HG03135 (cell line): Measurements from ENCODE around the gene GRHL1.

Experiments used
- ATAC-seq: cut with Tn5 transposase; IDR thresholded peaks from one replicate; pipeline ENCODE4 v1.9.1; 2021; ENCODE audit warnings: mild to moderate bottlenecking, moderate library complexity; ENCODE audit not compliant: unreplicated experiment

The GRHL1 gene

DNA sequence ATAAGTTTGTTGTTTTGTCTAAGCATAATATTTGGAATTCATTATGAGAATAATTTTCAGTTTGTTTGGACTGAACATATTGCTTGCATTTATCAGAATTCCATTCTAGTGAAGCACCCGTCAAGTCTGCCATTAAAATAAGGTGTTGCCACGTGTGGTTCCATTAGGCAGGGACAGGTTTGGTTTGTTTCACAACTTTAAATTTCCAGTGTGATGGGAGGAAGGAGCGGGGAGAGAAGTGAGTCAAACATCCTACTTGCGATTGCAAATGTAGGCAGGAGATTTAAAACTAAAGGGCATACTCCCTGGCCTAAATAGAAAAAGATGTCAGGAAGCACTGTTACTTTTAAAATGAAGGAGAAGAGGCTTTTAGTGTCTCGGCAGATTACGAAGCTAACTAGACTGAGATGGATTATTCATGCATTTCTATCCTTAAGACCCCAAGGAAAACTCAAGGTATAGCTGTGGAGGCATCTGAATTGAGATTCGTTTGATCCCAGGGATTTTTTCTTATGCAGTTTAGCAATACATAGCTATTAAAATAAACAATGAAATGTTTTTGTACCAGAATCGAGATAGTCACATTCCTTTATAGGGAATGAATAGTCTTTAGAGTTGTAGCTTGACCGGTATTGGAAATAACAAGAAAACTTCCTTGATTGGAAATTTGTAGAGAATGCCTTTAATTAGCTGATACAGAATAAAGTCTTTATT, 19.8 kb downstream of the GRHL1 start:
- ATAC-seq, result no peak

DNA sequence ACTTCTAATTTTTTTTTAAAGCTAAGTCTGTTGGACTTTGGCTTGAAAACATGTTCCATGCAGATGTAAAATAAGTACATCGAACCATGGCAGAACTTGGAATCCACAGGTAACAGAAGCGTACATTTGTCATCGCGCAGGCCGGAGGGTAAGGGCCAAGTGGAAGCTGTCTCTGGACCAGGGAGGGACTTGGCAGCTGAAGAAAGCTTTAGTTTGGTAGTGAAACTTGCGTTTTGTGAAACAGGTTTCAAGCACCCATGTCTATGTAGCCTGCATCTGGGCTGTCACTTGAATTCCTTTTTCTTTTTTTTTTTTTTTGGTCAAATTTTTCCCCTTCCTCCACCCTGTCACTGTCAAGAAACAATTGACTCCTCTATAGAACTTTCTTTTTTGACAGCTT, 20.4 kb downstream of the GRHL1 start:
- ATAC-seq, result no peak

DNA sequence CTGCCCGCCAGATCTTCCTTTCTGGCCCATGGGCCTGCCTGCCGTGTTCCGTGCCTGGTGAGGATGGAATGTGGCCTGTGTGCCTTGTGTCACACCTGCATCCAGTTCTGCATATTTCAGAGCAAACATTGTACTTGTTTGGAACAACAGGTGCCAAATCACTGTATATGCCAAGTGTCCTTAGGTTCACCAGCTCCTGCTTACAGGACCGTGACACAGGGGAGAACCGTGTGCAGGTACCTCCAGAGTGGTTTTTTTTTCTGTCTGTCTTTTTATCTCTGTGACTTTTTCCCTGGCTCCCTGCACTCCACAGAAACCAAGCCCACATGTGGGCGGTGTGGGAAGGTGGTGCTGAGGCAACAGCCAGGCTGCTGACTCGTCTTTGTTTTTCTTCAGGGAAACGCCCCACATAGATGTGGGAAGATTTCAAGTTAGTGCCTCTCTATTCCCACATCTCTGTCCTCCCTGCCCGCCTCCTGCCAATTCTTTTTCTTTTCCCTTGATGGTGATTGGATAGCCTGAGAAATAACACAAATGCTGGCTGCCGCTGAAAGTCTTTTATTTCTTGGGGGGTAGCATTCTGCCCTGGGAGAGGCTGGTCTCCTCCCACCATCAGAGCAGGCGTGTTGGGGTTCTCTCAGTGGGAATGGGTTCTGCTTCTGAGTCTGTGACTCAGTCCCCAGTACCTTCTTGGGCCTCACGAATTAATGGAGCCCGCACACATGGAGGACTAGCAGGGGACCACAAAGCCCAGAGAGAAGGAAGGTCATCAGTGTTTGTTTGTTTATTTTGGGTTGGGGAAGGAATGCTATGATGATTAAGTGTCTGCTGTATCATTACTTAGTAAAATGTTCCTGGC, 21.4 kb downstream of the GRHL1 start:
- no peak for ATAC-seq

DNA sequence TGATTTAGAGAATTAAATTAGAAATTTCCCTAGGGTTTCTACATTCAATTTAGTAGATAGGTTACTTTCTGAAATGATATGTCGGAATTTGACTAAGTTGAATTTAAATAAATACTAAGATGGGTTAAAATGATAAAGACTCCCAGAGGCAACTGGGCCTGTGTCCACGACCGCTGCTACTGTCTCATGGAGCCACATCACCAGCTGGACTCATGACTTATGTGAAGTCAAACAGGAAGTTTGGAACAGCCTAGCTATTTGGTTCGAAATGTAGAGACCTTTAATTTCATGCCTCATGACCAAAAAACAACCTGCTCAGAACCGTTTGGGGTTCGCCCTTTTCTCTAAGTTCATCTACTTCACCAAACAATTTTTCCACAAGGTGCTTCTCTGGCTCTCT, 22.2 kb downstream of the GRHL1 start:
- no peak for ATAC-seq

DNA sequence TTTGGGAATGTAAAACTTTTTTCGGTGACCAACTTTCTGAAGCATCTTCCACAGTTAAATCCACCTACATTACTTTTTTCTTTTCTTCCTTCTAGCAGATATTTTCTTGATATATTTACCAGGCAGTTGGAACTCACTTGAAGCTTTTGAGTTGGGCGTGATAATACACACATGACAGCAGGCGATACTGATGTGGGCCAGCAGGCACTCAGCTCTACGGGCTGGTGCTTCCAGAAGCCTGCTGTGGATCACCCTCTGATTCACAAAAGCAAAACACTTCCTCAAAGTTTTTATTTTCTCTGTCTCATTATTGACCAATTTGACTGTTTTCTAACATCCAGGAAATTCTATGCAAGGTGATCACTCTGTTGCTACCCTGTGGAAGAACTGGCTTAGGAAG, 22.9 kb downstream of the GRHL1 start:
- no peak for ATAC-seq

DNA sequence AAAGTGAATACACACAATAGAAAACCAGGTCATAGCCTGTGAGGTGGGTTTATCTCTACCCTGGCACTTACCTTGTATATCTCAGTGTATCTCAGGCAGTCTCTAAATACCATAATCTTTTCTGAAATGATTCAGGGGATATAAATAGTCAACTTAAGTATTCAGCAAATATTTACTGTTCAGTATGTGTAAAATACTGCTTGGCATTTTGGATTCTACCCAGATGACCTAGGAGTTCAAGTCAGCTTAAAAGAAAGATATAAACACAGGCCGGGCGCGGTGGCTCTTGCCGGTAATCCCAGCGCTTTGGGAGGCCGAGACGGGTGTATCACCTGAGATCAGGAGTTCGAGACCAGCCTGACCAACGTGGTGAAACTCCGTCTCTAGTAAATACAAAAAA, 23.8 kb downstream of the GRHL1 start:
- no peak for ATAC-seq

DNA sequence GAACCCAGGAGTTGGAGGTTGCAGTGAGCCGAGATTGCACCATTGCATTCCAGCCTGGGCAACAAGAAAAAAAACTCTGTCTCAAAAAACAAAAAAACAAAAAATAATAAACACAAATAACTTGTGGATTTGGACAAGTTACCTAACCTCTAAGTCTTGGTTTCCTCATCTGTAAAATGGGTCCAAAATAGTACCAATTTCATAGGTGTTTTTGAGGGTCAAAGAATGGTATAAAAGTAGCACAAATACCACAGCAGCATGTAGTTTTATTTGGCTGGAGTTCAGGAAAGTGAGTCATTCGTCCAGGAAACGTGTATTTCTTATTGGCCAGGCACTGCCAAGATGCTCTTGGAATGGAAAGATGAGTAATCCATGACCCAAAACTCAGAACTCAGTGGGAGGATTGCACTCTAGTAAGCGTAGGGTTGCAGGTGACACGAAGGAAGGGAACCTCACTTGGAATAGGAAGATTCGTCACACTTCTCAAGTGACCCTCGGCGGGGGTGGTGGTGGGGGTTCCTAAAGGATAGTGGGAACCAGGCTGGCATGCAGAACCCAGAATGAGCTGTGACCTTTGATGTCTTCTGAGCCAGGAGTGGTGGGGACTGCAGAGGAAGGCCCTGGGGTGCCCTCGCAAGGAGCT, 24.4 kb downstream of the GRHL1 start:
- ATAC-seq, result no peak

DNA sequence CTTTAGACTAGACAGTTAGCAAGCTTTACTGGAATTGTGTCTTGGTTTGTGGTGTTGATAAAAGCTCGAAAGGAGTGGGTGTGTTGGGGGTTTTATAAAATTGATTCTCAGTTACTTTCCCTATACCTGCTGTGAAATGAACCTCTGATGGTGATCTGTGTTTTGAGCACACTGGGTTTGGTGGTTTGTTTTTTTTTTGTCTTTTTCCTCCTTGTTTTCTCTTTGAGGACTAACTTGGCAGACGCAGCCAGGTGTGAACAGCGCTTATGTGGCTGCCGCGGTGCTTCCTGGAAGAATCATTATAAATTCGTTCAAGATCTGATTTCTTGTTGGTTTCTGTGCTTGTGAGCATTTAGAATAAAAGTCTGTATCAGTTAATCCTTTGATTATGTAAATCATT, 28.5 kb downstream of the GRHL1 start:
- ATAC-seq, result no peak

DNA sequence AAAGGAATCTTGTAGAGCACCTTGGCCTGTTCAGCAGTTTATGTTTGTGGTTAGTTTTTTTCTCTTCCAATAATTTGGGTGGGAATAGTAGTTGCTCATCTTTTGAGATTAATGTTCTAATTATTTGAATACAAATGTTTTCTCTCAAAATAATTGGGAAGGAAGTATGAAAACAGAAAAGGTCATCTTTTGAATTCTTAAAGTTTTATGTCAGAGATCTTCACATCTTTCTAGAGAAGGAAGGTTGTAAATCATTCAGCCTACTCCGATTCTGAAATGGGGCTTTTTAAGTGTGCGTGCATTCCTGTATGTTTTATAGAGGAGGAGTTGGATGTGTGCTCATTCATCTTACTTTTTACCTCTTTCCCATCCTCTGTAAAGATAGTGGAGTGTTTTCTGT, 29.0 kb downstream of the GRHL1 start:
- ATAC-seq, result no peak

DNA sequence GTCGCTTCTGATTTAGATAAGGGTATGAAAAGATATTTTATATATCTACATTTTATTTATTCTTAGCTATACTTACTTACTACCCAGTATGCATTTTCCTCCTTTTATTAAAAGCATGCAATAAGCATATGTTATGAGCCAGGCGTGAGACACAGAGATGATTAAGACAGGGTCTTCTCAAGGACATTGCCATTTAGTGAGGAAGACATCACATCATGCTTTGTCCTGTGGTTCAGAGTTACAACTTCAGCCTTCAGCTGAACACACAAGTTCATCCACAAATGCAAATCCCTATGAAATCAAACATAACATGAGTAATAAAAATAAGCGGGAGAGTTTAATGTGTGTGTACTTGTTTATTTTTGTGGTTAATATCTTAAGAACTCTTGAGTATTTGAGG, 30.2 kb downstream of the GRHL1 start:
- ATAC-seq, result no peak

DNA sequence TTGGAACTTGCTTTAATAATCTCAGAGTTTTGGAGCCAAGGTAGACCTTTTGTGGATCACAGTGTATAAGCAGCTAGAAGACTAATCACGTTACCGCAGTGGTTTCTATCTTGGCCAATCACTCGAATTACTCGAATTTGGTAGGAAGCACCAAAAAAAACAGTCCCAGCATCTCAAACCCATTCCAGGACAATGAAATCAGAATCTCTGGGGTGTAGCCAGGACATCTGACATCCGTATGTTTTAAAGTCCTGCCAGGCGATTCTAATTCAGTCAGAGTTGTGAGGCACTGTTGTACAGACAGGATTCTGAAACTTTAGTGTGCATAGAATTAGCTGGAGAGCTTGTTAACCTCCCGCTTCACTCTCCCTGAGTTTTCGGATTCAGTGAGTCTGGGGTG, 30.8 kb downstream of the GRHL1 start:
- ATAC-seq, result no peak

DNA sequence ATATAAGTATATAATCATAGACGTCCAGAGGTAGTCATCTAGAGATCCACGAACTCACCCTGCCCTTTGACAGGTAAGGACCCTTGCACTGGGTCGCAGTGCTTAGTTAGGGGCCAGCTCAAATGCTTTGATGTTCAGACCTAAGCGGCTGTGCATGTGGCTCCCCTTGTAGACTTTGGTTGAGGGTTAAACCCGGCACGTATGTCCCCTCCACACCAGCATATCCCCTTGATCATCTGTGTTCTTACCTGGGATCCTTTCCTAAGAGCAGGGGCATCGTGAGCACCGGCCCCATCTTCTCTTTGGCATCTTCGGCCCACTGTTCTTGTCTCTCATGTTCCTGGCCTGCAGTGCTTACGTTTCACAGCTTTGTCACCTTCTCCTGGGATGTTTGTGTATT, 31.4 kb downstream of the GRHL1 start:
- ATAC-seq, result no peak

DNA sequence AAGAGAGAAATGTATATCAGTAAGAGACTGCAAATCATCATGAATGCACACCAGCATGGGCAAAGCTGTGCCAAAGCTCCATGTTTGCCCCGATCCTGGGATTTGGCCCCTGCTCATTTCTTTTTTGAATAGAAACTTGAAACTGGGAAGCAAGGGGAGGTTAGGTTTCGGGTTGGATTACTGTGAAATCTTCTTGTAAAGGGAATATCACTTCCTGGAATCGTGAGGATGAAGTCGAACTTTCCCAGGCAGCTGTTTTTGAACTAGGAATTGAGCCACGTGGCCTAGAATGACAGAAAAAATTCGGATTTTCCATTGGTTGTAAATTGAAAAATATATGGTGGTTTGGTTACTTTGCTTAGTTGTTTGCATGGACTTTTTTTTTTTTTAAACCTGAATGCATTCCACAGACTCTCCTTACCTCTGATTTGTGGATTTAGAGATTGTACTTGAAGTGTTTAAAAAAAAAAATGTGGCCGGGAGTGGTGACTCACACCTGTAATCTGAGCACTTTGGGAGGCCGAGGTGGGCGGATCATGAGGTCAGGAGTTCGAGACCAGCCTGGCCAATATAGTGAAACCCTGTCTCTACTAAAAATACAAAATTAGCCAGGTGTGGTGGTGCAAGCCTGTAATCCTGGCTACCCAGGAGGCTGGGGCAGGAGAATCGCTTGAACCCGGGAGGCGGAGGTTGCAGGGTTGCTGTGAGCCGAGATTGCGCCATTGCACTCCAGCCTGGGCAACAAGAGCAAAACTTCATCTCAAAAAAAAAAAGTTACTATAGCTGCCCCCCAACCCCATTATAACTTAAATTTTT, 32.1 kb downstream of the GRHL1 start:
- ATAC-seq, result no peak

DNA sequence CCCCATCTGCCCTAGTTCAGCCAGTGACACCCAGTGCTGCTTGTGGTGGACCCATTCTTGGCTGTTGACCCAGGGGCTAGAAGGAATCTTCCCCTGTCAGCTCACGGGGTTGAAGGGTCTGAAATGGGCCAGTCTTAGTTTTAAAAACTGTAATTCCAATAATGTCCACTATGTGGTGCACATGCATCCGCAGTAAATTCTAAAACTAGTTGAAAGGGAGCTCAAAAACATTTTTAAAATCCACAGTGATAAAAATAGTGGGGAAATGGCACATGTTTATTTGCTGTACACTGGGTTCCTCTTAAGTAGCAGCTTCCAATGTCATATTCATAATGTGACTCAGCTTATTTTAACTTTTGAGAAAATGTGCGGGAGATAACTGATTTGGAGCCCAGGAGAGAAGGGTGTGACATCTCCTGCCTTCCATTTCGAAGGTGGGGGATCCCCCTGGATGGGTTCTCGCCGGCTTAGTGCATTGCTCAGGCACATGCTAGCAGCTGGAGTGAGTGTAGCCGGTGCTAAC, 32.8 kb downstream of the GRHL1 start:
- no peak for ATAC-seq

DNA sequence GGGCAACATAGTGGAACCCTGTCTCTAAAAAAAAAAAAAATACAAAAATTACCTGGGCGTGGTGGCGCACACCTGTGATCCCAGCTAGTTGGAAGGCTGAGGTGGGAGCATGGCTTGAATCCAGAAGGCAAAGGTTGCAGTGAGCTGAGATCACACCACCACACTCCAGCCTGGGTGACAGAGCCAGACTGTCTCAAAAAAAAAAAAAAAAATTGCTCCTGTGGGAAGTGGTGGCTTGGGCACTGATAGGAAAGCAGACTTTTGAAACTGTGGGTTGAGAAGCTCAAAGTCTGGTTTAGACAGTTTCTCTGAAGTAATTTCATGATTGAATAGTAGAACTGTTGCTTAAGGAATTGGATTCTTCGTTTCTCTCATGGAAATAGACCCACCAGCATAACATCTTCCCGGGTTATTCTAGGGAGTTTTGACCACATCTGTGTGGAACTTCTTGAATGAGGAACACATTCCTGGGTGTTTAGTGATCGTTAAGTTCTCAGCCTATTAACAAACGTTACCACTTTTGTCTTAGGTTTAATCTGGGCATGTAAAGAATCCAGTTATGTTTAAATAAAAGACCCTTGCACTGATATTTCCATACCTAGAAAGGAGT, 33.5 kb downstream of the GRHL1 start:
- no peak for ATAC-seq

DNA sequence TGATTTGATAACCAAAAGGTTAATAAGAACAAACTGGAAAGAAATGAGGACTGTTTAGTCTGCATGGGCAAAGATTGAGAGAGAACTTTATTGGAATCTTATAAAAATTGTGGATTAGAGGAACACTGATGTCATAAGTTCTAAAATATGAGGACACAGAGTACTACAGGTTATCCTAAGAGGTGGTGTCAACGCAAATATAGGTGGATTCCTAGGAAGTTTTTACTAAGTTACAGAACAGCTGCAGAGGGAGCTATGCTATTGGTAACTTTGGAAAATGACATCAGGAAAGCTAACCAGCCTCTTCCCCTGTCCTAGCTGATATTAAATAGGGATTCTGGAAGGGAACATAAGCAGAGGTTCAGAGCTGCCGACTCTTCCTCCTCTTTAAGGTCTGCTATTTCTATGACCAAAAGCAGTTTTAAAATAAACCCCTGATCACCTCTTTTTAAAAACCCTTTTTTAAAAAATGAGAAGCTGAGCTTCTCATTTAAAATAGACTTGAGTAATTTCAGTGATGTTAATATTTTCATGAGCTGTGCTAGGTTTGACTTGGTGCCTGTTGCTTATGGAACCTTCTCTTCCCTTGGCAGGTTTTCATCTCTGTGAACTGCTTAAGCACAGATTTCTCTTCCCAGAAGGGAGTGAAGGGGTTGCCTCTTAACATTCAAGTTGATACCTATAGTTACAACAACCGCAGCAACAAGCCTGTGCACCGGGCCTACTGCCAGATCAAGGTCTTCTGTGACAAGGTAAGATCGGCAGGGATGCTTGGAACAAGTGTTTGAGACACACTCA, 34.2 kb downstream of the GRHL1 start:
- ATAC-seq, result no peak

DNA sequence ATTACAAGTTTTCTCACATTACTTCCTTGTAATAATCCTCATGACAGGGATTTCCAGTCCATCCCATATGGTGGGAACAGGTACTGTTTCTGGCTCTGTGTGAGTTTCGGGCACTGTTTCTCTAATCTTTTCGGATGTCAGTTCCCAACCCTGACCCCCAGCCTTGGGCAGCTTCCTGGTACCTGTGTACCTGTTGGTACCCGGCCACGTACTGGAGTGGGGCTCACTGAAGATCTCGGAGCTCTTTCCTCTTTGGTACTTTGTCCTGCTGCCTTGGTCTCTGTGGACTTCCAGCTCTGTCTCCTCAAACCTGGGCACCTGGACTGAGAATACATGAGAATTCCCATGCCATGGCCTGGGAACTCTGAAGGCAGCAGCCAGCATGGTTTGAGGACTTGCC, 36.8 kb downstream of the GRHL1 start:
- ATAC-seq, result no peak

DNA sequence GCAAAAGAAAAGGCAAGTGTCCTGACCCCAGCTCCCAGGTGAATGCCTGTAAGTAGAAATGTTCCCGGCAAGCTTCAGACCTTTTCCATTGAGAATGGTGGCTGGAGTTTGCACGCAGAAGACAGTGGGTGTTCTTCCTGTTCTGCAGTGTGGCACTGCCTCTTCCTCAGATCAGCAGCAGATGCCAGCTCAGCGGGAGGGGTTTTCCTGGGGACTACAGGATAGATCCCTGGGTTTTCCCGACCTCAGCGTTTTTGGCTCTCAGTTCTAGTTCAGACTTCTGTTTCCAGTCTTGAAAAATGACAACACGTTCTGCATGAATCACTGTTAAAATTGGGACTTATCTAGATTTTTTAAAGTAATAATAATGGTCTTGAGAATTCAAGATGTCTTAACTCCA, 39.2 kb downstream of the GRHL1 start:
- no peak for ATAC-seq

DNA sequence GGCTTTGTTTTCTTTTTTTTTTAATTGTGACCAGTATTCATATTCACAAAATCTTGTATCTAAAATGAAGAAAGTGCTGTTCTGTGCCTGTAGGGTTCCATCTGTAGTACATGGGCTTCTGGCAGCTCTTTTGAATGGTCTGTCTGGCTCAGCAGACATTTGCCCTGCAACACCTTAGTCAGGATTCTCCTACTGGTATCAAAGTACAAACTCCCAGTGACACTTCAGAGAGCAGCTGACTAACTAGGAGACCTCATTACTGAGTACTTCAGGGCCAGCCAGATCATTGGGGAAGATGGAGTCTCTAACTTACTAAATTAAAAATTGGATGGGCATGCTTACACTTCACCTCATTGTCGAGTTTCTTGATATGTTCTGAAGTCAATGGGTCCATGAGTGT, 39.7 kb downstream of the GRHL1 start:
- no peak for ATAC-seq

DNA sequence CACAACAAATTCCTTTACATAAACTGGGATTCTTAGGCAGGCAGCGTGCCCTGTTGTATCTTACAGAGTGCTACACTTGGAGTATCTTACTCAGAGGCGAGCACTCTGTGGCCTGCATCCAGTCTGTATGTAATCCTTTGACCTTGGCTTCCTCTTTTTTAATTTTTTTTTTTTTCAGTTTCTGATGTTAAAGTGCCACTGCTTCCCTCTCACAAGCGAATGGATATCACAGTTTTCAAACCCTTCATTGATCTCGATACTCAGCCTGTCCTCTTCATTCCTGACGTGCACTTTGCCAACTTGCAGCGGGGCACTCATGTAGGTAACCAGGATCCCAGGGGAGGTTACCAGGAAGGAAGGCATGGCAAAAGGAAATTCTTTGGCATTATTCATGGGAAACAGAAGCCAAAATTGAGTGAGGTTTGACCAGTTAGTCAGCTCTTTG, 40.4 kb downstream of the GRHL1 start:
- no peak for ATAC-seq
